ENCODE measurements around the gene NBR1.
"Not testable (repeated sequence)": the region's sequence is repeated elsewhere in the genome, so short reads cannot be mapped to it uniquely, and the experiment has no call there.

DNA sequence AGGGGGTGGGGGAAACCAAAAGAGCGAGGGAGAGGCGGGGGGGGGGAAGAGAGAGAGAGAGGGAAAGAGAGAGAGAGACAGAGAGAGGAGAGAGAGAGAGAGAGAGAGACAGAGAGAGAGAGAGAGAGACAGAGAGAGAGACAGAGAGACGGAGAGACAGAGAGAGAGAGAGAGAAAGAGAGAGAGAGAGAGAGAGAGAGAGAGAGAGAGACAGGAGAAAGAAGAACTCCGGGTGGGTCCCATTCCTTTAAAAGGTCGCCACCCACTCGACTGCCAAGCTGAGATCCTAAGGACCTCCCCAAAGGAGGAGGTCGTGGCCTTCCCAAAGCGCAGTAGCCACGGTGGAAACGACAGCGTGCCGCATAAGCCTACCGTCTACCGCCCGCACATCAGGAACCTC lies 62.2 kb downstream of the NBR1 start:
- TF ChIP-seq, protein P1, sequence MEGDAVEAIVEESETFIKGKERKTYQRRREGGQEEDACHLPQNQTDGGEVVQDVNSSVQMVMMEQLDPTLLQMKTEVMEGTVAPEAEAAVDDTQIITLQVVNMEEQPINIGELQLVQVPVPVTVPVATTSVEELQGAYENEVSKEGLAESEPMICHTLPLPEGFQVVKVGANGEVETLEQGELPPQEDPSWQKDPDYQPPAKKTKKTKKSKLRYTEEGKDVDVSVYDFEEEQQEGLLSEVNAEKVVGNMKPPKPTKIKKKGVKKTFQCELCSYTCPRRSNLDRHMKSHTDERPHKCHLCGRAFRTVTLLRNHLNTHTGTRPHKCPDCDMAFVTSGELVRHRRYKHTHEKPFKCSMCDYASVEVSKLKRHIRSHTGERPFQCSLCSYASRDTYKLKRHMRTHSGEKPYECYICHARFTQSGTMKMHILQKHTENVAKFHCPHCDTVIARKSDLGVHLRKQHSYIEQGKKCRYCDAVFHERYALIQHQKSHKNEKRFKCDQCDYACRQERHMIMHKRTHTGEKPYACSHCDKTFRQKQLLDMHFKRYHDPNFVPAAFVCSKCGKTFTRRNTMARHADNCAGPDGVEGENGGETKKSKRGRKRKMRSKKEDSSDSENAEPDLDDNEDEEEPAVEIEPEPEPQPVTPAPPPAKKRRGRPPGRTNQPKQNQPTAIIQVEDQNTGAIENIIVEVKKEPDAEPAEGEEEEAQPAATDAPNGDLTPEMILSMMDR (IDR thresholded peaks at IDR 0.05) = not testable (repeated sequence)
- not testable (repeated sequence) for TF ChIP-seq POLR2A (IDR thresholded peaks at IDR 0.05)

Data from thyroid gland (tissue), 4 donors.